ENCODE results near the gene PDX1.

PDX1 gene

GRCh38 chr13:27919659-27919933 is 204 bp upstream of the PDX1 start:
- no peak for ATAC-seq
- TF ChIP-seq ARNTL (CRISPR knock-in tag; IDR thresholded peaks at IDR 0.05; ENCODE audit: borderline replicate concordance, low read depth) (no peak), TSHZ2 (CRISPR knock-in tag; IDR thresholded peaks at IDR 0.05) (no peak)

- peak; percentile 69 for ATAC-seq
- TF ChIP-seq ZNF8 (CRISPR knock-in tag; IDR thresholded peaks at IDR 0.05) (no peak), ZC3H10 (CRISPR knock-in tag; IDR thresholded peaks at IDR 0.05) (no peak), POU6F1 (CRISPR knock-in tag; IDR thresholded peaks at IDR 0.05; ENCODE audit: borderline replicate concordance, low read depth) (no peak), RARB (CRISPR knock-in tag; IDR thresholded peaks at IDR 0.05) (no peak), OSR1 (CRISPR knock-in tag; IDR thresholded peaks at IDR 0.05) (no peak), TOX (CRISPR knock-in tag; IDR thresholded peaks at IDR 0.05; ENCODE audit: borderline replicate concordance) (no peak), CSDC2 (CRISPR knock-in tag; IDR thresholded peaks at IDR 0.05) (no peak), ZNF70 (CRISPR knock-in tag; IDR thresholded peaks at IDR 0.05) (no peak), CREB5 (CRISPR knock-in tag; IDR thresholded peaks at IDR 0.05; ENCODE audit: low read depth) (no peak), SNAI2 (CRISPR knock-in tag; IDR thresholded peaks at IDR 0.05) (no peak), BACH2 (CRISPR knock-in tag; IDR thresholded peaks at IDR 0.05; ENCODE audit: borderline replicate concordance) (no peak), PPARA (CRISPR knock-in tag; IDR thresholded peaks at IDR 0.05; ENCODE audit: borderline replicate concordance) (no peak)
Measured at GRCh38 chr13:27920677-27921420, 1.0 kb downstream of the PDX1 start.

GRCh38 chr13:27921421-27921960 is 1.7 kb downstream of the PDX1 start:
- ATAC-seq: no peak; the same call in 2 of the 3 replicates
- no peak for TF ChIP-seq POU6F1 (CRISPR knock-in tag; IDR thresholded peaks at IDR 0.05; ENCODE audit: borderline replicate concordance, low read depth)
- no peak for TF ChIP-seq TOX (CRISPR knock-in tag; IDR thresholded peaks at IDR 0.05; ENCODE audit: borderline replicate concordance)
- no peak for TF ChIP-seq ZC3H10 (CRISPR knock-in tag; IDR thresholded peaks at IDR 0.05)
- no peak for TF ChIP-seq PPARA (CRISPR knock-in tag; IDR thresholded peaks at IDR 0.05; ENCODE audit: borderline replicate concordance)
- no peak for TF ChIP-seq CSRNP3 (CRISPR knock-in tag; IDR thresholded peaks at IDR 0.05)
- no peak for TF ChIP-seq ISL1 (CRISPR knock-in tag; IDR thresholded peaks at IDR 0.05)
- no peak for TF ChIP-seq ZFP30 (CRISPR knock-in tag; IDR thresholded peaks at IDR 0.05)
- TF ChIP-seq CREB5 (CRISPR knock-in tag; IDR thresholded peaks at IDR 0.05; ENCODE audit: low read depth): no peak
- no peak for TF ChIP-seq ARNTL (CRISPR knock-in tag; IDR thresholded peaks at IDR 0.05; ENCODE audit: borderline replicate concordance, low read depth)
- no peak for TF ChIP-seq TCF4 (CRISPR knock-in tag; IDR thresholded peaks at IDR 0.05; ENCODE audit: borderline replicate concordance)
- TF ChIP-seq BACH2 (CRISPR knock-in tag; IDR thresholded peaks at IDR 0.05; ENCODE audit: borderline replicate concordance): no peak
- no peak for TF ChIP-seq PATZ1 (CRISPR knock-in tag; IDR thresholded peaks at IDR 0.05; ENCODE audit: borderline replicate concordance)
- TF ChIP-seq ZNF565 (CRISPR knock-in tag; conservative IDR thresholded peaks at IDR 0.05; ENCODE audit: low read depth): no peak
- TF ChIP-seq ZNF8 (CRISPR knock-in tag; IDR thresholded peaks at IDR 0.05): no peak
- TF ChIP-seq ESRRG (CRISPR knock-in tag; IDR thresholded peaks at IDR 0.05): no peak
- TF ChIP-seq ZFP3 (CRISPR knock-in tag; IDR thresholded peaks at IDR 0.05): no peak
- no peak for TF ChIP-seq SNAI2 (CRISPR knock-in tag; IDR thresholded peaks at IDR 0.05)
- TF ChIP-seq OSR1 (CRISPR knock-in tag; IDR thresholded peaks at IDR 0.05): no peak

Measured in SK-N-SH treated with all-trans-retinoic acid at 6 μM for 48 hours (cell line).